ENCODE measurements around the gene TECPR1.

The TECPR1 gene

DNA sequence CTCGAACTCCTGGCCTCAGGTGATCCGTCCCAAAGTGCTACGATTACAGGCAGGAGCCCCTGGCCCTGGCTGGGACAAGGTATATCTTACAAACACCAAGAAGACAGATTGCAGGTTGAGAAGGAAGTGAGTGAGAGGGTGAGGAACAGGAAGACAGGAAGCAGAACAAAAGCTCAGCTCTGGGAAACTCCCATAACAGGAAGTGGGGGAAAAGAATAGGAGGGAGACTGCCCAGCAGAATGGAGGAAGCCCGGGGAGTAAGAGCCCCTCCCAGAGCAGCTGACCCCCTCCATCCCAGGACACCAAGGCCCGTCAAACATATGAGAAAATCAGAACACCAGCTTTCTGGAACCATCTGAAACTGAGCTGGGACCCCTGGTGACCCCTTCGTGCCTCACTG, 2.9 kb downstream of the TECPR1 start:
- DNase-seq (ENCODE audit: low read depth): no peak

DNA sequence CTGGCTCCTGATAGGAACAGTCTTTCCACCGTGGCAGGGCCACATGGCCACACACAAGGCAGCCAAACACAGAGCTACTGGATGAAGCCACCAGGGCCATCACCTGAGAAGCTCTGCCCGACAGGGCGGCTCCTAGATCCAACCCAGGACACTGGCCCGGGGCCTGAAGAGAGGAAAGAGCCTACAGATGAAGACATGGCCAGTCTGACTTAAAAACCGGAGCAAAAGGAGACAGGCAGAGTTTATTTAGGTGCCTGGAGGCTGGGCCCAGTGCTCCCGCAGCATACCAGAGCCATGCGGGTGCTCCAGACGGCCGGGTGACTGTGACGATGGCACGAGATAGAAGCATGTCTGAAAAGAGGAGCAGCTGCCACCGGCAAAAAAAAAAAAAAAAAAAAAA, 3.9 kb downstream of the TECPR1 start:
- no peak for DNase-seq (ENCODE audit: low read depth)

DNA sequence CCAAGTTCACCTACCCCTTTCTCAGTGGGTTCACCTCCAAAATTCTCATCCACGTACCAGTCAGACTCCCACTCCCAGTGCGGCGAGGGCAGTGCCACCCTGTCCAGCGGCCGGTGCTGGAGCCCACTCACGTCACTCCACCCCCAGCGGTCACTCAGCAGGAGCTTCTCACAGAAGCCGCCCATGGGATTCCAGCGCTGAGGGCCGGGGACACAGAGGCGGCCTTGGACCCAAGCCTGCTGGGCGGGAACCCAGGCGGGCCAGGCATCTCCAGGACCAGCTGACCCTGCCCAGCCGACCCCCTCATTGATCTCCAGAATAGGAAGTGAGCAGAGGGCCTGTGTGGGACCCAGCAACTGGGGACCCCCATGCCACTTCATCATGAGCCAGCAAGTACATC, 7.2 kb downstream of the TECPR1 start:
- DNase-seq (ENCODE audit: low read depth): no peak

DNA sequence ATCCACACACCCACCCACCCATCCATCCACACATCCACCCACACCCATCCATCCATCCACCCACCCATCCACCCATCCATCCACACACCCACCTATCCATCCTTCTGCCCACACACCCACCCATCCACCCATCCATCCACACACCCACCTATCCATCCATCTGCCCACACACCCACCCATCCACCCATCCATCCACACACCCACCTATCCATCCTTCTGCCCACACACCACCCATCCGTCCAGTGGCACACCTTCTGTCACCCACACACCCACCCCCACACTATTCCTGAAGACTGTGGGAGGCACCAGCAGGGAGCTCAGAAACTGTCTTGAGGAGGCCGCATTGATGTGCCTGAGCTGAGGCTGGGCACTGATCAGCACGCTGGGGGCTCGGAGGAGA, 9.1 kb downstream of the TECPR1 start:
- no peak for DNase-seq (ENCODE audit: low read depth)

DNA sequence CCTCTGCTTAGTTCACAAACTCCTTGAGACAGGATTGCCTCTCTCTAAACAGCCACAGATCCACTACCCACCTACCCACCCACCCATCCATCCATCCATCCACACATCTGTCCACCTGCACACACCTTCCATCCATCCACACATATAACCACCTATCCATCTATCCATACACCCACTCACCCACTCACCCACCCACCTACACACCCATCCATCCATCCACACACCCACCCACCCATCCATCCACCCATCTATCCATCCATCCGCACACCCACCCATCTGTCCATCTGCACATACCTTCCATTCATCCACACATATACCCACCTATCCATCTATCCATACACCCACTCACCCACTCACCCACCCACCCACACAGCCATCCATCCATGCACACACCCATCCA, 9.7 kb downstream of the TECPR1 start:
- no peak for DNase-seq (ENCODE audit: low read depth)

DNA sequence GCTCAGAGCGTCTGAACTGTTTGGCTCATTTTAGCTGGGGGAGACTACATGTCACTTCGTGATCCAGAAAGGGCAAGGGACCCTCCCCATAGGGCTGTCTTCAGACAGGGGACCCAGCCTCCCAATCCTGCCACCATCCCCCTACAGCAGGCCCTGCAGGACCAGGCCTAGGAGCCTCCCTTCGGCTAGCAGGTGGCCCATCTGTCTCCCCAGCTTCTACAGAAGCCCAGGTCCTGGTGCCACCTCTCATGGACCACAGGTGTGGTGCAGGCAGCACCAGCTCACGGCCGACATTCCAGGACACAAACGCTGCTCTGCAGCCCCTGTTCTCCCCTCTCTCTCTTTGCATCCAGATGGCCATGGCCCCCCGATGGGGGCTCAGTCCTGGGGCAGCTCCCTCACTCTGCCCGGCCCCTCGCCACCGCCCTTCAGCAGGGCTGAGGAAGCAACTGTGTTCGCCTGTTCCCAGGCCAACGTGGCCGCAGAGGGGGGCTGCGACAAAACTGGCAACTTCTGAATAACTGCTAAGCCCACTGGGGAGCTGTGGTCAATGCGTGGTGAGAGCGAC, 10.3 kb downstream of the TECPR1 start:
- DNase-seq (ENCODE audit: low read depth): no peak

DNA sequence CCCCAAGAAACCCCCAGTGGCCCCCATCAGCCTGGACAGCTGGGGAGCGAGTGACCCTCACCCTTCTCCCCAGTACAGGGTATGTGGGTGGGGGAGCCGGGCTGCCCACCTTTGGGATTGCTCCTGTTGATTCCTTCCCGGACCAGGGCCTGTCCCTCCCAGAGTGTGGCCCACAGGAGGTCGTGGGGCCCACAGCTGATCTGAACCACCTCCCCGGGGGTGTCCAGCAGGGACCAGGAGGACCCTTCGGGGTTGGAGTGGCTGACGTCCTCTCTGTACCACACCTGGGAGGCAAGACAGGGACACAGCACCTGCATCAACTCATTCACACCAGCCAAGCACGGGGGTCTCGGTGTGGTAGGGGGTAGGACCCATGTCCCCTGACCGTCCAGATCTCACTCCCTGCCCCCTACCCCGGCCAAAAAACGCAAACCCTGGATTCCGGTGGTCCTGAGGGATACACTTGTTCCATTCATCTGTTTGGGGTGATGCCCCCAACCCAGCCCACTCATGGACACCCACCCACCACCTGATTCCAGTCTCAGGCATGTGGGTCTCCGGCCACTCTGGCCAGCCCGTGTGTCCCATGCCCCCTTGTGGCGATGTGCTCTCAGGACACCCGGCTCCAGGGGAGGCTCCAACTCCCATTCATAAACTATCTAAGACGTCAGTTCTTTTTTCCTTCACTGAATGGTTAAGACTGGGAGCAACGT, 10.9 kb downstream of the TECPR1 start:
- DNase-seq (ENCODE audit: low read depth): no peak

DNA sequence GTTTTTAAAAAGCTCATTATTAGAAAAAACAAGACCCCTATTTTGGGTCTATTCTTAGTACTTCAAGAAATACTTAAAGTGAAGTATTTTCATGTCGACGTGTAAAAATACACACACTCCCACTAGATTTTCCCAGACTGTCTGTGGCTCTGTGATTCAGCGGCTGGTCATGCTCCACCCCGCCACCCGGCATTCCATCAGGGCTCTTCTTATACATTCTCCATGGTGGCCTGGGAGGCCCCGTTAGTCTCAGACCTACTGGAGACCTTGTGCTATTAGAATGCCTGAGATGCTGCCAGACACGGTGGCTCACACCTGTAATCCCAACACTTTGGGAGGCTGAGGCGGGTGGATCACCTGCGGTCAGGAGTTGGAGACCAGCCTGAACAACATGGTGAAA, 13.1 kb downstream of the TECPR1 start:
- no peak for DNase-seq (ENCODE audit: low read depth)

DNA sequence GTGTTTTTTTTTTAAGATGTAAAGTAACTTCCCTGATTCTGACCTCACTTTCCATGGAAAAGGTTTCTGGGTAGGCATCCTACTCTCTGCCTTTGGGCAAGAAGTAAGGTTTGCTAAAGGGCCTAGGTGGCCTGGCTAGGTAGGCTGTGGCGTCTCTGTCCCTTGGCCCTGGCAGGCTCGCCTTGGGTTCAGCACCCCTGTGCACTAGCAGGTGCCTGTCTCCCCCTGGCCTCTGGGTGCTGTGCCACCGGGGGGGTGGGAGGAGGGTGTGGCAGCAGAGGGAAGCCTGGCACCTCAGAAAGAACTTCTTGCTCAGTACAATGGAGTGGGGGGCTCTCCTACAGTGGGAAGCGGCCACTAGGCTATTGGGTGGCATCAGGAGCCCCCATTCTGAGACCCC, 14.0 kb downstream of the TECPR1 start:
- DNase-seq (ENCODE audit: low read depth): no peak

DNA sequence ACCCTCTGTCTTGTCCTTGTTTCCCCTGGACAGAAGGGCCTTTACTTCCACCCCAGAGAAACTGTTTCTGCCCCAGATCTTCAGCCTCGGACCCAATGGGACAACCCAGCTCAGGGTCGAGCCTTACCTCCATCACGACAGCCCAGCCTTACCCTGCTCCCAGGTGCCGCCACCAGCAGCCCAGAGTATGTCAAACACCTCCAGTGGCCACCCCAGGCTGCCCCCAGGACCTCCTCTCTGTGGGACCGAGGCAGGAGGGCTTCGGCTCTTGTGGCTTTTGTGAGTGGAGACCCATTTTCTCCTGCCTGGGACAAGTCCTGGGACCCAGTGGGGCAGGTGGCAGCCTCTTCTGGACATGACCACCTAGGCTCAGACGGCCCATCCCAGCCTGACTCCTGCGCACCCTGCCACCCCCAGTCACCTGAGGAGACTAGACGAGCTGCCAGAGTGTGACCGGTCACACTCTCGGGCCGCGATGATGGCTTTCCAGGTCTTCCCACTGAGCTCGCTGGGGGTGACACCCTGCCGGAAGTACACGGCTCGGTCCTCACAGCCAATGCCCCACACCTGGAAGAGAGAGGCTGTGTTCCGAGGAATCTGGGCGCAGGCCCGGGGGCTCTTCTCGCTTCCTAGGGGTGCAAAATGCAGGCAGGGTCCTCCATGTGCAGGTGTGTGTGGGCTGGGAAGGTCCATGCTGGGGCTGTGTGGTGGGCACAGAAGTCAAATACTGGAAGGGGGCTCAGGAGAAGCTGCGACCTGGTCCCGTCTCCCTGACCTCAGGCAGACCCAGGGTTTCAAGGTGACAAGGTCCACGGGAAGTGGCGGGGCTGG, 15.5 kb downstream of the TECPR1 start:
- no peak for DNase-seq (ENCODE audit: low read depth)

DNA sequence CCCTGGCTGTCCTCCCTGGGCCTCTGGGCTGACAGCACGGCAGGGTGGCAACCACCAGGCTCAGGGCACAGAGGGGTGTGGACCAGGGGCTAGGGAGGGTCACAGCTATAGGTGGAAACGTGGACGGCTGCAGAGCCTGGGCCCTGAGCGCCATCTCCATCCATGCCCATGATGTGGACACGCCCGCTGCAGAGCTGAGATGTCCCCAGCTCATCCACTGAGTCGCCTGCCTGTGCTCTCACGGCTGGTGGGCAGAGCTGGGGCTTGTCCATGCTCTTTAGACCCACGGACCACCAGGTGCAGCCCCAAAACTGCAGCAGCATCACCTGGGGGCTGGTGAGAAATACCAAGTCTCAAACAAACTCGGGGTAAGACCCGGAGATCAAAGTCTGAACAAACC, 16.1 kb downstream of the TECPR1 start:
- no peak for DNase-seq (ENCODE audit: low read depth)

DNA sequence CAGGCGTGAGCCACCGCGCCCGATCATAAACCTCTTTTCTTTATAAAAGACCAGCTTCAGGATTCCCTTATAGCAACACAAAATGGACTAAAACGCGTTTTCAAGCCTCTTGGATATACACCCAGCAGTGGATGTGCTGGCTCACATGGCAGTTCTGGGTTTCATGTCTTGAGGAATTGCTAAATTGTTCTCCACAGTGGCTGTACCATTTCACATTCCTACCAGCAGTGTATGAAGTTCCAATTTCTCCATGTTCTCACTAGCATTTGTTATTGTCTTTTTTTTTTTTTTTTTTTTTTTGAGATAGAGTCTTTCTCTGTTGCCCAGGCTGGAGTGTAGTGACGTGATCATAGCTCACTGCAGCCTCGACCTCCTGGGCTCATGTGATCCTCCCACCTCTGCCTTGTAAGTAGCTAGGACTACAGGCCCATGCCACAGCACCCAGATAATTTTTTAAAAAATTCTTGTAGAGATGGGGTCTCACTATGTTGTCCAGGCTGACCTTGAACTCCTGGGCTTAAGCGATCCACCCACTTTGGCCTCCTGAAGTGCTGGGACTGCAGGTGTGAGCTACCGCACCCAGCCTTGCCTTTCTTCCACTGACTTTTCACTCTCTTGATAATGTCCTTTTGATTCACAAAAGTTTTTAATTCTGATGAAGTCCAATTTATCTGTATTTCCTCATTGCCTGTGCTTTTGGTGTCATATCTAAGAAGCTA, 17.4 kb downstream of the TECPR1 start:
- no peak for DNase-seq (ENCODE audit: low read depth)

DNA sequence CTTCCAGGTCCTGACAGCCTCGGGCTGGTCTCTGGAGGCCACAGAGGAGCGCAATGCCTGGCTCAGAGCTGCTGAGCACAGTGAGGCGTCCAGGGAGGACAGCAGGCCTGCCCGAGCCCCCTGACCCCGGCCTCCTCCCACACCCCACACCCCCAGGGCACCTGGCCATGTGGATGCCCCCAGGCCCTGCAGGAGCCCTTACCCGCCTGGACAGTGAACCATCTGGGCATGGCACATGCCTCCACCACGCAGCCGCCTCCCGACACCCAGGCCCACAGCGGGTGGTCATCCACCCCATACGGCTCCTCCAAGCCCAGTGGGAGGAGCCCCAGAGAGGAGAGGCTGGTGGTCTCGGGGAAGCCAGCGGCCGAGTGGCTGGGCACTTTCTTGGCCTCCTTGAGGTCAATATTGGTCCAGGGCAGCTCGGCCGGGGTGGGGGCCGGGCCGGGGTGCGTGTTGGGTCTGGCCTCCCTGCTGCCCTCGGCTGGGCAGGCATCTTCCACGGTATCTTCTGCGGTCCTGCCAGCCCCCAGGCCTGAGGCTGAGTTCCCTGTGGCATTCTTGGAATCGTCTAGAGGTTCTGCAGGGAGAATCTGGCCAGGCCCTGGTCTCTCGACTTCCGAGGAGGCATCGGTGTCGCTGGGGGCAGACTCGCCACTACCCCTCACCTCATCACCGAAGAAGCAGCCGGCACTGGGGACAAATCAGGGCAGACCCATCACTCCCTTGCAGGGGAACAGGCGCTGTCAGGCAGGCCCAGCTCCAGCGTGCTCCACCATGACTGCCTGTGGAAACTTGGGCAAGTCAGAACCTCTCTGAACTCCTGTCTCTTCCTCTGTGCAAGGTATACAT, 18.6 kb downstream of the TECPR1 start:
- DNase-seq (ENCODE audit: low read depth): no peak

DNA sequence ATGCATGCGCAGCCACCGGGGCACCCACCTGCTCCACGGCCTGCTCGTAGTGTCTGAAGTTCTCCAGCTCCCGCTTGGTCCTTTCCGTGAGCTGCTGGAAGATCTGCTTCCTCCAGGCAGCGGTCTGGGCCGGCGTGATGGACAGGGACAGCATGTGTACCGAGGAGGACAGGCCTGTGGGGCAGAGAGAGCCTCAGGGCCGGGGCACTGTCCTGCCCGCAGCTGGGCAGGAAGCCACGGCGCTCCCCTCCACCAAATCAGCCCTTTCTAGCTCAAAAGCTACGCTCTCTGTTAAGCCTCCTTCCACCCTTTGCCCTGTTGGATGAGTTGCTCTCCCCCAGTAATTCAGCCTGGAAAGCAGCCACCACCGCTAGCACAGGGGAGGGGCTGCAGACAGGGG, 19.2 kb downstream of the TECPR1 start:
- no peak for DNase-seq (ENCODE audit: low read depth)

DNA sequence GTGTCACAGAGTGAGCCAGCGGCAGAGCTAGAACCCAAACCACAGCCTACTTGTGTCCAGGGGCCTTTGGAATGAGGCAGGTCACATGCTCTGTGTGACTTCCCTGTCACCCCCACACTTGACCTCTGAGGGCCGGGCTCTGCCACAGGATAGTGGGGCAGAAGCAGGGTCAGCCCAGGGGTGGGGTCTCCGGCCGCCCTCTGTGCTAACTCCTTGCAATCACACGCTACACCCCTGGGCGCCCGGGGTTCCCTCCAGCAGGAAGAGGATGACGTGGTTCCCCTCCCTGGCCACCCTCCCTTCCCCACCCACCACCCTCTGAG, 19.8 kb downstream of the TECPR1 start:
- no peak for DNase-seq (ENCODE audit: low read depth)

DNA sequence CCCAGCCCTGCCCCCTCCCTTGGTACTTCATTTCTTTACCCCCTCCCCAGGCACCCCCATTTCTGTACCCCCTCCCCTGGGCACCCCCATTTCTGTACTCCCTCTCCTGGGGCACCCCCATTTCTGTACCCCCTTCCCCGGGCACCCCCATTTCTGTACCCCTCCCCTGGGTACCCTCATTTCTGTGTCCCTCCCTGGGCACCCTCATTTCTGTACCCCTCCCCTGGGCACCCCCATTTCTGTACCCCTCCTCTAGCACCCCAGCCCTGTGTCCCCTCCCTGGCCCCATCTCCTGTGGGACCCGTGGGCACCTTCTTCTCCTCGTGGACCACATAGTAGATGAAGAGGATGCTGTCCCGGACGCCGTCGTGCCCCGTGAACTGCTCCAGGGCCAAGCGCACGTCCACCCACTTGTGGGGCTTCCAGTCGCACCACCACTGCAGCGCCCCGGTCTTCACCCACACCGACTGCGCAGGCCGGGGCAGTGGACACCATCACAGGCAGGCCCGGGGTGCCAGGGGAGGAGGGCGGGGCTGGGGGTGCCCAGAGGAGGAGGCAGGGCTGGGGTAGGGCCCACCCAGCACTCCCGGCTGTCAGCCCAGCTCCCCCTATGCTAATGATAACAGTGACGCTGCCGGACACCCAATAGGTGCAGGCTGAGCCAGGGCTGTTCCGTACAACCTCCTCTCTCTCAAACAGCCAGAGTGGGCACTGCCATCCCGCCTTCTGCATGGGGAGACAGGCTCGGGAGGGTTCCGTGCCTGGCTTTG, 20.4 kb downstream of the TECPR1 start:
- DNase-seq (ENCODE audit: low read depth): no peak

DNA sequence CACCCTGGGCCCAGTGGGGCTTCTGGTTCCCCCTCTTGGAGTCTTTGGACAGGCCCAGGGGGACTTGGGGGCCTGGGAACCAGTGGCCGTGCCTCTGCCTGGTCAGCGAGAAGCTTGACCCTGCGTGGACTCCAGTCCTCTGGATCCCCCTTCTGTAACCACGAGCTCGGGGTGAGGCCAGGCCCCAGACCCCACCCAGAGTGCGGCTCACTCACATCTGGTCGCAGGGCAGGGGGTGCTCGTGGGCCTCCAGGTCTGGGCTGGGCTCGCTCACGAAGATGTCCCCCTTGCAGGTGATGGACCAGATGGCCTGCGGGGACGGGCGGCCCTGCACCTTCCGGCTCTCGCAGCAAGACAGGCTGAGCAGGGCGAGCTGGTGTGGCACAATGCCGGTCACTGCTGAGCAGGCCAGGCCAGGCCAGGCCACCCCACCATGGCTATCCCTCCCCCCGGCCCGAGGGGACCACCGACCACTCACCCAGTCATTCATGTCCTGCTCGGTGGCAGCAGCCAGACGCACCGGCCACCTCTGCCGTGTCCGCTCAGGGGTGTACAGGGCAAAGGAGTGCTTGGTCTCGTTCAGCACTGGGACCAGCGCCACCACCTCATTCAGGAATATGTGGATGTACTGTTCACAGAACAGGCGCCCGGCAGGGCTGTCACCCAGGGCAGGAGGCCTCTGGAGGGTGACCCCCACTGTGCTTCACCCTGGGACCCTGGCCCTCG, 21.1 kb downstream of the TECPR1 start:
- no peak for DNase-seq (ENCODE audit: low read depth)

DNA sequence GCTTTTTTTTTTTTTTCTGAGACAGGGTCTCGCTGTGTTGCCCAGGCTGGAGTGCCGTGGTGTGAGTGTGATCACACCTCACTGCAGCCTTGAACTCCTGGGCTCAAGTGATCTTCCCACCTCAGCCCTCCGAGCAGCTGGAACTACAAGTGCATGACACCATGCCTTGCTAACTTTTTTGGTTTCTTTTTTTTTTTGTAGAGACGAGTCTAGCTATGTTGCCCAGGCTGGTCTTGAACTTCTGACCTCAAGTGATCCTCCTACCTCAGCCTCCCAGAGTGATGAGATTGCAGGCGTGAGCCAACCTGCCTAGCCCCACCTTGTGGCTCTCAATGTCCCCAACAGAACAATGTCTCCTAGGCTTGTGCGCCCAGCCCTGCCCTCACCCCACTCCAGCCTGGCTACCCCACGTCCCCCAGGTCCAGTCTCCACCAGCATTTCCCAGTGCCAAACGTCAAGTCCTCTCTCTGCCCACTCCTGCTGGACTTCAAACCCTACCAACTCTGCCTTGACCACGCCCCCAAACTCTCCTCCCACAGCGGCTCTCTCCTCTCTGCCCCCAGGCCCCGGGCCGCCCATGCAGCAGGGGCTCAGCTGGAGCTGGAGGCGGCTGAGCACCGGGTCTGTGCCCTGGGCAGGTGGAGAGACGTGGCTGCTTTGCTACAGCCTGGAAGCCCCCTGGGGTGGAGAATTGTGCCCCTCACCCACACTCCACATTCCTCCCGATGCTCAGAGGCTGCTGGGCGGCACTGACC, 21.9 kb downstream of the TECPR1 start:
- no peak for DNase-seq (ENCODE audit: low read depth)

DNA sequence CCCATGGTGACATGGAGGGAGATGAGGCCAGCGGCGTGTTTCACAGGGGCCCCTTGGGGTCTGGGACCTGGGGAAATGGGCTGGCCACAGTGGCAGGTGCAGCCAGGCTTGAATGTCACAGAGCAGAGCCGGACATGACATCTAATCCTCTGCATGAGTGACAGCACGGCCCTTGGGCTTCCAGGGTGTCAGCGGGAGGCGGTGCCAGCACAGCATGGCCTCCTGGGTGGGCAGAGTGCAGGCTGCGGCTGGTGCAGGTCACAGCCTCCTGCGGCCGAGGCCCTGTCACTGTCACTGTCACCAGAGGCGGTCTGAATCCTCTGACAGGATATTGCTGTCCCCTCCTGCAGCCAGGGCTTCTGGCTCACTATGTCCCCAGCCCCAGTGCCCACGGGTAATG, 22.6 kb downstream of the TECPR1 start:
- DNase-seq (ENCODE audit: low read depth): no peak

DNA sequence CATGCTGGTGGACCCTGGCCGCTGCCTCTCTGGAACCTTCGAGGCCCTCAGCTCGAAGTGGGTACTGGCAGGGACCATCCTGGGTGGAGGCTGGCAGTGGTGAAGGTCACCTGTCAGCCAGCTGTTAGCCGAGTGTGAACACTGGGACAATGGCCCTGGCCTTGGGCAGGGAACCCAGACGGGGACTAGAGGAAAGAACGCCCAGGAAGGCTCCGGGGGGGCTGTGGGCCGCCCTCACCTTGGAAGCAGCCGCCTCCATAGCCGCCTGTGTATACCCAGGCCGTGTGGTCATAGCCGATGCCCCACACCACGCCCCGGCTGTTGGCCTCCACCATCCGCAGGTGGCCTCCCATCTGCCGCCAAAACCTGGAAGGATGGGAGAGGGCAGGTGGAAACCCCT, 23.2 kb downstream of the TECPR1 start:
- DNase-seq (ENCODE audit: low read depth): no peak

Data from activated T-helper 9 cell treated with anti-CD3 and anti-CD28 coated beads, Interleukin-2, amount 50 U/mL, for 16 hours (primary cell).